GM18508 (cell line): ENCODE results near the gene CLEC16A.

Experiments
- ATAC-seq: cut with Tn5 transposase; IDR thresholded peaks from one replicate; pipeline ENCODE4 v1.9.1; 2021; ENCODE audit warnings: moderate number of reproducible peaks; ENCODE audit not compliant: insufficient read depth, unreplicated experiment

Gene CLEC16A

GRCh38 chr16:10982465-10983150 is 38.2 kb downstream of the CLEC16A start:
- ATAC-seq: no peak

GRCh38 chr16:10983159-10983558 is 38.8 kb downstream of the CLEC16A start:
- no peak for ATAC-seq

GRCh38 chr16:10984509-10984908 is 40.1 kb downstream of the CLEC16A start:
- ATAC-seq: no peak

GRCh38 chr16:10987361-10988163 is 43.2 kb downstream of the CLEC16A start:
- no peak for ATAC-seq

- ATAC-seq: no peak
These were observed 43.9 kb downstream of the CLEC16A start for GRCh38 chr16:10988164-10988803.

GRCh38 chr16:10988879-10989278 is 44.5 kb downstream of the CLEC16A start:
- ATAC-seq: no peak

- ATAC-seq: no peak
These were observed 45.2 kb downstream of the CLEC16A start for GRCh38 chr16:10989559-10989958.

GRCh38 chr16:10990378-10990777 is 46.0 kb downstream of the CLEC16A start:
- ATAC-seq: no peak

- no peak for ATAC-seq
These were observed 47.7 kb downstream of the CLEC16A start for GRCh38 chr16:10992112-10992511.

- no peak for ATAC-seq
These were observed 48.4 kb downstream of the CLEC16A start for GRCh38 chr16:10992797-10993196.

- ATAC-seq: no peak
These were observed 49.3 kb downstream of the CLEC16A start for GRCh38 chr16:10993649-10994048.

GRCh38 chr16:10994571-10994970 is 50.2 kb downstream of the CLEC16A start:
- ATAC-seq: no peak

- ATAC-seq: no peak
These were observed 51.2 kb downstream of the CLEC16A start for GRCh38 chr16:10995565-10995964.

- no peak for ATAC-seq
These were observed 53.1 kb downstream of the CLEC16A start for GRCh38 chr16:10997485-10997884.

GRCh38 chr16:10999300-10999699 is 54.9 kb downstream of the CLEC16A start:
- no peak for ATAC-seq

- ATAC-seq: no peak
These were observed 57.2 kb downstream of the CLEC16A start for GRCh38 chr16:11001611-11002010.

GRCh38 chr16:11003141-11003540 is 58.8 kb downstream of the CLEC16A start:
- no peak for ATAC-seq

- ATAC-seq: no peak
These were observed 60.0 kb downstream of the CLEC16A start for GRCh38 chr16:11004351-11004750.

- ATAC-seq: no peak
These were observed 60.7 kb downstream of the CLEC16A start for GRCh38 chr16:11004973-11005610.

GRCh38 chr16:11005611-11005975 is 61.2 kb downstream of the CLEC16A start:
- no peak for ATAC-seq

GRCh38 chr16:11006656-11007055 is 62.3 kb downstream of the CLEC16A start:
- ATAC-seq: no peak
